Lower leg skin (tissue), 3 donors: Measurements from ENCODE around the gene HIPK2.

Experiments
- POLR2A ChIP-seq, 2 donors: fragments of 450-650 bp; IDR thresholded peaks; one replicate each; pipeline ENCODE4 v1.6.1; 2016 to 2017; ENCODE audit warnings: antibody characterized with exemption in 2 of 2, mild to moderate bottlenecking in 1 of 2, moderate library complexity in 1 of 2
- TF ChIP-seq, protein P1 (sequence below), 3 donors: fragments of 450-650 bp; IDR thresholded peaks; one replicate each; pipeline ENCODE4 v1.5.1; 2016; ENCODE audit warnings: antibody characterized with exemption in 3 of 3, mild to moderate bottlenecking in 3 of 3, moderate library complexity in 2 of 3

- TF ChIP-seq, protein P1, sequence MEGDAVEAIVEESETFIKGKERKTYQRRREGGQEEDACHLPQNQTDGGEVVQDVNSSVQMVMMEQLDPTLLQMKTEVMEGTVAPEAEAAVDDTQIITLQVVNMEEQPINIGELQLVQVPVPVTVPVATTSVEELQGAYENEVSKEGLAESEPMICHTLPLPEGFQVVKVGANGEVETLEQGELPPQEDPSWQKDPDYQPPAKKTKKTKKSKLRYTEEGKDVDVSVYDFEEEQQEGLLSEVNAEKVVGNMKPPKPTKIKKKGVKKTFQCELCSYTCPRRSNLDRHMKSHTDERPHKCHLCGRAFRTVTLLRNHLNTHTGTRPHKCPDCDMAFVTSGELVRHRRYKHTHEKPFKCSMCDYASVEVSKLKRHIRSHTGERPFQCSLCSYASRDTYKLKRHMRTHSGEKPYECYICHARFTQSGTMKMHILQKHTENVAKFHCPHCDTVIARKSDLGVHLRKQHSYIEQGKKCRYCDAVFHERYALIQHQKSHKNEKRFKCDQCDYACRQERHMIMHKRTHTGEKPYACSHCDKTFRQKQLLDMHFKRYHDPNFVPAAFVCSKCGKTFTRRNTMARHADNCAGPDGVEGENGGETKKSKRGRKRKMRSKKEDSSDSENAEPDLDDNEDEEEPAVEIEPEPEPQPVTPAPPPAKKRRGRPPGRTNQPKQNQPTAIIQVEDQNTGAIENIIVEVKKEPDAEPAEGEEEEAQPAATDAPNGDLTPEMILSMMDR (IDR thresholded peaks at IDR 0.05): peak in 1 of 3 donors; percentile 14
- TF ChIP-seq POLR2A (IDR thresholded peaks at IDR 0.05): no peak
These were observed 1.9 kb downstream of the HIPK2 start for GRCh38 chr7:139775829-139776266.
